H9 (cell line): ENCODE data around the gene ETF1. TPM values are rescaled to one million over a fixed set of nuclear protein-coding genes. Genes with fewer than 3 reads are reported as not detected.

ENCODE experiments used
- DNase-seq: peaks from one replicate; pipeline ENCODE4 v3.0.0-alpha.2; 2017
- H2AFZ ChIP-seq: one replicate; pipeline ENCODE4 v1.6.1; 2013; ENCODE audit warnings: mild to moderate bottlenecking, low read length, control low read depth, moderate library complexity
- H2AK5ac ChIP-seq: 2 replicates; pipeline ENCODE4 v1.6.1; 2013; ENCODE audit warnings: low read length, control low read depth, mixed read lengths; ENCODE audit not compliant: insufficient read length
- H2BK120ac ChIP-seq: one replicate; pipeline ENCODE4 v1.6.1; 2013; ENCODE audit warnings: low read depth, mild to moderate bottlenecking, low read length, control low read depth, inconsistent platforms; ENCODE audit not compliant: poor library complexity, severe bottlenecking
- H2BK12ac ChIP-seq: 2 replicates; pipeline ENCODE4 v1.6.1; 2013; ENCODE audit warnings: low read length, control low read depth, mixed read lengths, low read depth; ENCODE audit not compliant: insufficient read length
- H2BK15ac ChIP-seq: 2 replicates; pipeline ENCODE4 v1.6.1; 2013; ENCODE audit warnings: low read depth, low read length, control low read depth
- H2BK20ac ChIP-seq: one replicate; pipeline ENCODE4 v1.6.1; 2013; ENCODE audit warnings: low read depth, mild to moderate bottlenecking, low read length, control low read depth, inconsistent platforms; ENCODE audit not compliant: poor library complexity, severe bottlenecking
- H2BK5ac ChIP-seq: 2 replicates; pipeline ENCODE4 v1.6.1; 2013; ENCODE audit warnings: low read length, control low read depth, mixed read lengths; ENCODE audit not compliant: insufficient read length
- H3K14ac ChIP-seq: 2 replicates; pipeline ENCODE4 v1.6.1; 2013; ENCODE audit warnings: low read length, control low read depth; ENCODE audit not compliant: insufficient read depth
- H3K18ac ChIP-seq: 2 replicates; pipeline ENCODE4 v1.6.1; 2013; ENCODE audit warnings: low read depth, mild to moderate bottlenecking, mixed read lengths, low read length, control low read depth; ENCODE audit not compliant: insufficient read length
- H3K23ac ChIP-seq: 2 replicates; pipeline ENCODE4 v1.6.1; 2013; ENCODE audit warnings: low read length, control low read depth, mixed read lengths, low read depth; ENCODE audit not compliant: insufficient read length
- H3K23me2 ChIP-seq: 2 replicates; pipeline ENCODE4 v1.6.1; 2013; ENCODE audit warnings: low read depth, mild to moderate bottlenecking, mixed read lengths, low read length, control low read depth; ENCODE audit not compliant: insufficient read length, poor library complexity, severe bottlenecking
- H3K27ac ChIP-seq: 2 replicates; pipeline ENCODE4 v1.5.1; 2013; ENCODE audit warnings: low read length, control low read depth, mixed read lengths, low read depth; ENCODE audit not compliant: insufficient read length
- H3K27me3 ChIP-seq: 2 replicates; pipeline ENCODE4 v1.6.1; 2013; ENCODE audit warnings: low read length, control low read depth, inconsistent platforms; ENCODE audit not compliant: insufficient read depth
- H3K4ac ChIP-seq: 2 replicates; pipeline ENCODE4 v1.6.1; 2013; ENCODE audit warnings: low read depth, mild to moderate bottlenecking, control low read depth, inconsistent platforms, low read length, moderate library complexity
- H3K4me1 ChIP-seq: 2 replicates; pipeline ENCODE4 v1.6.1; 2013; ENCODE audit warnings: low read length, control low read depth, inconsistent platforms; ENCODE audit not compliant: insufficient read depth
- H3K4me2 ChIP-seq: 2 replicates; pipeline ENCODE4 v1.6.1; 2013; ENCODE audit warnings: low read length, control low read depth, mixed read lengths; ENCODE audit not compliant: insufficient read length, insufficient read depth
- H3K56ac ChIP-seq: 2 replicates; pipeline ENCODE4 v1.6.1; 2013; ENCODE audit warnings: low read depth, mild to moderate bottlenecking, mixed read lengths, low read length, control low read depth; ENCODE audit not compliant: insufficient read length
- H3K79me1 ChIP-seq: 2 replicates; pipeline ENCODE4 v1.6.1; 2013; ENCODE audit warnings: low read depth, mild to moderate bottlenecking, moderate library complexity, low read length, control low read depth, inconsistent platforms; ENCODE audit not compliant: insufficient read depth, poor library complexity, severe bottlenecking
- H3K79me2 ChIP-seq: 2 replicates; pipeline ENCODE4 v1.6.1; 2013; ENCODE audit warnings: low read length, control low read depth, inconsistent platforms; ENCODE audit not compliant: insufficient read depth
- H3K9ac ChIP-seq: 2 replicates; pipeline ENCODE4 v1.6.1; 2013; ENCODE audit warnings: low read length, control low read depth, mixed read lengths; ENCODE audit not compliant: insufficient read length; ENCODE audit errors: extremely low read depth
- H3K9me3 ChIP-seq: one replicate; pipeline ENCODE4 v1.6.1; 2013; ENCODE audit warnings: low read depth, low read length, inconsistent platforms; ENCODE audit not compliant: control insufficient read depth
- H3T11ph ChIP-seq: one replicate; pipeline ENCODE4 v1.6.1; 2013; ENCODE audit warnings: mild to moderate bottlenecking, low read length, control low read depth, inconsistent platforms
- H4K20me1 ChIP-seq: one replicate; pipeline ENCODE4 v1.6.1; 2013; ENCODE audit not compliant: control insufficient read depth, insufficient read length, insufficient read depth
- H4K5ac ChIP-seq: 2 replicates; pipeline ENCODE4 v1.6.1; 2013; ENCODE audit warnings: low read depth, mild to moderate bottlenecking, mixed read lengths, low read length, control low read depth; ENCODE audit not compliant: insufficient read length
- H4K8ac ChIP-seq: replicated peaks from 2 replicates; pipeline ENCODE4 v1.6.1; 2013; ENCODE audit warnings: low read length, control low read depth, mixed read lengths, low read depth; ENCODE audit not compliant: insufficient read length
- H4K91ac ChIP-seq: 2 replicates; pipeline ENCODE4 v1.6.1; 2013; ENCODE audit warnings: low read depth, mild to moderate bottlenecking, moderate library complexity, mixed read lengths, low read length, control low read depth; ENCODE audit not compliant: insufficient read length
- H3K27ac Mint-ChIP-seq, 3 experiments: 2 replicates in 2 of 3; 3 replicates in 1 of 3; pipeline ENCODE4 v1.8.0; 2020 to 2021; ENCODE audit warnings: mixed read lengths in 3 of 3, mild to moderate bottlenecking in 1 of 3, moderate library complexity in 1 of 3
- H3K27me3 Mint-ChIP-seq: 2 replicates; pipeline ENCODE4 v1.8.0; 2021; ENCODE audit warnings: low read depth, mild to moderate bottlenecking, moderate library complexity, mixed read lengths
- H3K36me3 Mint-ChIP-seq, 3 experiments: 2 replicates in 2 of 3; 3 replicates in 1 of 3; pipeline ENCODE4 v1.8.0; 2020 to 2021; ENCODE audit warnings: low read depth in 3 of 3, mixed read lengths in 3 of 3; ENCODE audit not compliant: insufficient read depth in 1 of 3
- H3K4me1 Mint-ChIP-seq, 2 experiments: 2 replicates each; pipeline ENCODE4 v1.8.0; 2020; ENCODE audit warnings: mixed read lengths in 2 of 2
- H3K4me3 Mint-ChIP-seq, 2 experiments: 2 replicates in 1 of 2; 3 replicates in 1 of 2; pipeline ENCODE4 v1.8.0; 2020 to 2021; ENCODE audit warnings: mild to moderate bottlenecking in 2 of 2, mixed read lengths in 2 of 2, moderate library complexity in 1 of 2
- H3K9me3 Mint-ChIP-seq, 2 experiments: 2 replicates in 1 of 2; 3 replicates in 1 of 2; pipeline ENCODE4 v1.8.0; 2020; ENCODE audit warnings: mild to moderate bottlenecking in 2 of 2, mixed read lengths in 2 of 2, moderate library complexity in 1 of 2
- CTCF ChIP-seq: fragments of 200-600 bp; sonication (generic); conservative IDR thresholded peaks from 3 replicates; pipeline ENCODE4 v1.8.0; 2021; ENCODE audit warnings: antibody characterized with exemption, mild to moderate bottlenecking
- WGBS: extraction: QIAGEN DNeasy Blood & Tissue Kit; methylation state at CpG from one replicate; pipeline ENCODE4 v1.1.7; 2013; ENCODE audit warnings: missing lambda C conversion rate, low lambda C conversion rate, mixed read lengths; ENCODE audit not compliant: insufficient read length; ENCODE audit errors: extremely low coverage; 5-methylcytosine and 5-hydroxymethylcytosine counted together
- total RNA-seq: library from RNA; stranded (reverse); gene quantifications from 2 replicates; pipeline ENCODE4 v1.2.1, GENCODE V29; 2021

The ETF1 gene
- total RNA-seq, 1 experiment from 2014 or later, result 175 TPM

- Histone ChIP-seq H4K91ac (no peak overlapping the region), H3K9me3 (no peaks in the 10 kb centered on the region), H3K18ac (no peak overlapping the region), H2BK120ac (no peak overlapping the region), H3K4me1 (no peaks in the 10 kb centered on the region), H3K79me1 (peaks cover 3% of the 10 kb centered on the region), H3K56ac (no peak overlapping the region), H2BK15ac (no peak overlapping the region), H3K9ac (no peak overlapping the region), H2BK12ac (no peak overlapping the region), H3T11ph (no peak overlapping the region), H2BK5ac (no peak overlapping the region), H4K8ac (no peak overlapping the region), H3K23me2 (peaks cover 9% of the 10 kb centered on the region), H3K27me3 (no peaks in the 10 kb centered on the region), H4K20me1 (no peaks in the 10 kb centered on the region), H3K4me2 (no peak overlapping the region), H3K79me2 (peaks cover 68% of the 10 kb centered on the region), H4K5ac (no peak overlapping the region), H2AK5ac (no peak overlapping the region), H2AFZ (no peak overlapping the region), H2BK20ac (no peak overlapping the region), H3K14ac (no peak overlapping the region), H3K4ac (no peak overlapping the region), H3K23ac (no peak overlapping the region), H3K27ac (no peak overlapping the region)
- peaks cover 14 to 16% of the 10 kb centered on the region in 2 experiments for H3K4me1 Mint-ChIP-seq
- H3K9me3 Mint-ChIP-seq, result no peaks in the 10 kb centered on the region
- no peaks in the 10 kb centered on the region; the same call in 1 of the 2 replicates for H3K27me3 Mint-ChIP-seq
- DNase-seq, result no peak
- no peak overlapping the region for H3K4me3 Mint-ChIP-seq
- TF ChIP-seq CTCF, result no peak
- WGBS, result no CpG with 5 or more reads among the region's 2 CpGs
- H3K36me3 Mint-ChIP-seq, result peaks cover 22 to 62% (median 54%) of the 10 kb centered on the region in 3 experiments
- no peak overlapping the region for H3K27ac Mint-ChIP-seq
Observed at GRCh38 chr5:138538943-138539627, 4.0 kb downstream of the ETF1 start.
